Mucosa of gallbladder (tissue), 1 donor: ENCODE measurements around the gene DUSP28. TPM values are rescaled to one million over a fixed set of nuclear protein-coding genes. Genes with fewer than 3 reads are reported as not detected.

Experiments used
- DNase-seq: peaks from one replicate; pipeline ENCODE4 v3.0.0-alpha.2; 2020; ENCODE audit warnings: low spot score
- total RNA-seq: library from RNA; stranded (reverse); gene quantifications from one replicate; pipeline ENCODE4 v1.2.1, GENCODE V29; 2021
- donor health status: DM: no; HTN: no; CAD: no.

Gene DUSP28
- total RNA-seq, 1 donor from 2014 or later: 4.0 TPM

- no peak for DNase-seq
Measured at GRCh38 chr2:240598311-240598911, 38.3 kb downstream of the DUSP28 start.

GRCh38 chr2:240599141-240599583 lies 39.0 kb downstream of the DUSP28 start:
- DNase-seq: no peak

GRCh38 chr2:240600451-240600961 lies 40.3 kb downstream of the DUSP28 start:
- DNase-seq: no peak

- no peak for DNase-seq
Measured at GRCh38 chr2:240601061-240601830, 41.1 kb downstream of the DUSP28 start.

- DNase-seq: no peak
Measured at GRCh38 chr2:240601831-240602160, 41.6 kb downstream of the DUSP28 start.

GRCh38 chr2:240602266-240603050 lies 42.3 kb downstream of the DUSP28 start:
- DNase-seq: no peak

- no peak for DNase-seq
Measured at GRCh38 chr2:240603081-240603835, 43.1 kb downstream of the DUSP28 start.

GRCh38 chr2:240603846-240604245 lies 43.7 kb downstream of the DUSP28 start:
- DNase-seq: no peak

GRCh38 chr2:240604291-240604938 lies 44.3 kb downstream of the DUSP28 start:
- peak; percentile 85 for DNase-seq

- DNase-seq: peak; percentile 74
Measured at GRCh38 chr2:240604939-240605716, 45.0 kb downstream of the DUSP28 start.

GRCh38 chr2:240605867-240606743 lies 45.9 kb downstream of the DUSP28 start:
- no peak for DNase-seq

GRCh38 chr2:240611601-240612210 lies 51.5 kb downstream of the DUSP28 start:
- DNase-seq: no peak

Other genes starting within 250 kb of the DUSP28 start
- 65.7 TPM for gene GPC1, start 124.7 kb upstream of the DUSP28 start, total RNA-seq
- gene ANKMY1, start 2.4 kb upstream of the DUSP28 start, total RNA-seq: 25.6 TPM
- gene RNPEPL1, start 8.1 kb downstream of the DUSP28 start, total RNA-seq: 91.8 TPM
- gene CAPN10, start 26.4 kb downstream of the DUSP28 start, total RNA-seq: 56.1 TPM
- 71.2 TPM for gene GPR35, start 65.1 kb downstream of the DUSP28 start, total RNA-seq
- gene AQP12B, start 122.5 kb downstream of the DUSP28 start, total RNA-seq: not detected
- gene AQP12A, start 131.5 kb downstream of the DUSP28 start, total RNA-seq: not detected